ENCODE results near the gene GPRC5D.

Gene GPRC5D

DNA sequence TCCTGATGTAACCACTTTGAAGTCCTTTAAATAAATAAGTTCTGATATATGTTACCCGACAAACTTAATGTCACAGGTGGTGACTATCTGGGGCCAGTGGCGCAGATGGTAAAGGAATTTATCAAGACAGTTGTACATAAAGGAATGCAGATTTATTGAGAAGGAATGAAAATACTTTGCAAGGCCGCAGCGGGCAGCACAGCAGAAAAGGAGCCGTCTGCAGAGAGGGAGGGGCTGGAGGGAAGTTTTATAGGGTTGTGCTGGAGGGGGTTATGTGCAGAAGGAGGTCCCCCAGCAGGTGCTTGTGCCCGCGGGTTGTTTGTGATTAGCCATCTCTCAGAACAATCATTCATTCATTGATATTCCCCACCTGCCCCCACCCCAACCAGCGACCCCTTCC, 17.4 kb downstream of the GPRC5D start:
- ChIA-PET POLR2A (no interaction called here), CTCF (interaction anchor here (0.8 kb wide), 1 partner anchor 277 kb away, joined by 3 read pairs; no protein-coding TSS in a partner anchor)
- TF ChIP-seq, protein P1, sequence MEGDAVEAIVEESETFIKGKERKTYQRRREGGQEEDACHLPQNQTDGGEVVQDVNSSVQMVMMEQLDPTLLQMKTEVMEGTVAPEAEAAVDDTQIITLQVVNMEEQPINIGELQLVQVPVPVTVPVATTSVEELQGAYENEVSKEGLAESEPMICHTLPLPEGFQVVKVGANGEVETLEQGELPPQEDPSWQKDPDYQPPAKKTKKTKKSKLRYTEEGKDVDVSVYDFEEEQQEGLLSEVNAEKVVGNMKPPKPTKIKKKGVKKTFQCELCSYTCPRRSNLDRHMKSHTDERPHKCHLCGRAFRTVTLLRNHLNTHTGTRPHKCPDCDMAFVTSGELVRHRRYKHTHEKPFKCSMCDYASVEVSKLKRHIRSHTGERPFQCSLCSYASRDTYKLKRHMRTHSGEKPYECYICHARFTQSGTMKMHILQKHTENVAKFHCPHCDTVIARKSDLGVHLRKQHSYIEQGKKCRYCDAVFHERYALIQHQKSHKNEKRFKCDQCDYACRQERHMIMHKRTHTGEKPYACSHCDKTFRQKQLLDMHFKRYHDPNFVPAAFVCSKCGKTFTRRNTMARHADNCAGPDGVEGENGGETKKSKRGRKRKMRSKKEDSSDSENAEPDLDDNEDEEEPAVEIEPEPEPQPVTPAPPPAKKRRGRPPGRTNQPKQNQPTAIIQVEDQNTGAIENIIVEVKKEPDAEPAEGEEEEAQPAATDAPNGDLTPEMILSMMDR (IDR thresholded peaks at IDR 0.05; ENCODE audit: control extremely low read depth, extremely low read depth, low read depth, missing control alignments) = no peak
- no peak for DNase-seq (ENCODE audit: extremely low spot score)

- CTCF ChIA-PET = interaction anchor here (1.1 to 1.3 kb wide), 2 partner anchors 10 to 97 kb away, joined by 3 read pairs; no protein-coding TSS in a partner anchor
- POLR2A ChIA-PET = no interaction called here
- no peak for DNase-seq (ENCODE audit: extremely low spot score)
- TF ChIP-seq, protein P1 (IDR thresholded peaks at IDR 0.05; ENCODE audit: control extremely low read depth, extremely low read depth, low read depth, missing control alignments) = no peak
Measured at GRCh38 chr12:12933742-12934141, 18.2 kb downstream of the GPRC5D start.

DNA sequence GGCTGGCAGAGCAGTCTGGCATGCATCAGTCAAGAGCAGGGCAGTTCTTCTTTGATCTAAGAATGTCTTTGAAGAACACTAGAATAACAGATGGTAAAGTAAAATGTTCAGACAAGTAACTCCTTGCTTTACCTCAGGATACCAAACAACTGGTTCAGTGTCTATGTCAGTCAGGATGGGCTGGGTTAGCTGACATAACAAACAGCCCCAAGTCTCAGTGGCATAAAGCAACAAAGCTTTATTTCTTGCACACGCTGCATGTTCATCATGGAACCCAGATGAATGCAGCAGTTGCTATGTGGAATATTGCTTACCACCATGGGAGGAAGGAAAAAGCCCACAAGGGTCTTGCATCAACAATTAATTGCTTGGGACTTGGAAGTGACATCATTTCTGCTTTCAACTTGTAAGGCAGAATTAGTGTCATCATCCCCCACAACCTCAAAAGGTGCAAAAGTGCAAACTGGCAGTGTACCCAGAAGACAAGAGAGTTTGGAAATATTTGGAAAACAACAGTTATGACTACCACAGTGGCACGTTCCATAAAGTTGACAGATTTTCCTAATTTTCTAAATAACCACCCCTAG, 21.2 kb downstream of the GPRC5D start:
- ChIA-PET CTCF (interaction anchor here (1.1 kb wide), 1 partner anchor 9 kb away, joined by 5 read pairs; no protein-coding TSS in a partner anchor), POLR2A (no interaction called here)
- TF ChIP-seq, protein P1 (IDR thresholded peaks at IDR 0.05; ENCODE audit: control extremely low read depth, extremely low read depth, low read depth, missing control alignments) = no peak
- DNase-seq (ENCODE audit: extremely low spot score) = no peak

GRCh38 chr12:12929696-12930095, 22.3 kb downstream of the GPRC5D start:
- POLR2A ChIA-PET = no interaction called here
- DNase-seq (ENCODE audit: extremely low spot score) = no peak
- TF ChIP-seq, protein P1 (IDR thresholded peaks at IDR 0.05; ENCODE audit: control extremely low read depth, extremely low read depth, low read depth, missing control alignments) = no peak
- CTCF ChIA-PET = interaction anchor here (0.8 kb wide), 1 partner anchor 14 kb away, joined by 3 read pairs; no protein-coding TSS in a partner anchor

GRCh38 chr12:12927211-12928079, 24.5 kb downstream of the GPRC5D start:
- TF ChIP-seq, protein P1 (IDR thresholded peaks at IDR 0.05; ENCODE audit: control extremely low read depth, extremely low read depth, low read depth, missing control alignments) = no peak
- POLR2A ChIA-PET = no interaction called here
- no peak for DNase-seq (ENCODE audit: extremely low spot score)
- CTCF ChIA-PET = interaction anchor here (1.8 to 4.1 kb wide), 2 partner anchors 12 to 284 kb away, joined by 7 to 13 read pairs; no protein-coding TSS in a partner anchor

DNA sequence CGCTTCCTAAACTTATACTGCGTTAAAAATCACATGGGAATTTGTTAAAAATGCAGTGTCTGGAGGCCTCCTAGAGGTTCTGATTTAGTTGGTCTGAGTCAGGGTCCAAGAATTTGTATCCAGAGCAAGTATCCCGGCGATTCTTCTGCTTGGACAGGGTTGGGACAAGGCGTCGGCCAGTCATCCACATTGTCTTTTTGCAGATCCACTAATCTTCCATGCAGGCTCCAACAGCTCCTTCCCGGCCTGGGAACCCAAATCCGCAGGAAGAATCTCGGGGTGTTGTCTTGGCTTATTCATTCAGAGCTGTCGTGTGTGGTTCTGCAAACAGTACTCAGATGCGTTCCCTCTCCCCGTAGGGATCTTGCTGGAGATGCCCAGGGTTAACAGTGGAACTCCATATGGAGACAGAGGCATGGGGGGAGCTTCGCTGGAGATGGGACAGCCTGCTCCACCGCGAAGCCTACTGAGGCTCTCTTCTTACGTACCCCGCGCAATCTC, 25.3 kb downstream of the GPRC5D start:
- CTCF ChIA-PET = interaction anchor here (0.6 to 4.1 kb wide), 3 partner anchors 11 to 285 kb away, joined by 3 to 13 read pairs (median 7); no protein-coding TSS in a partner anchor
- TF ChIP-seq, protein P1 (IDR thresholded peaks at IDR 0.05; ENCODE audit: control extremely low read depth, extremely low read depth, low read depth, missing control alignments) = no peak
- POLR2A ChIA-PET = no interaction called here
- no peak for DNase-seq (ENCODE audit: extremely low spot score)

Measured in GM10248 (cell line).